Sciatic nerve (tissue), 2 donors: ENCODE data around the gene LRRC36. TPM values are rescaled to one million over a fixed set of nuclear protein-coding genes. Genes with fewer than 3 reads are reported as not detected.
A peak's percentile ranks its signal among the peaks of the same experiment; 100 is the strongest.

Experiments used
- ATAC-seq: fragments of 200-7000 bp; cut with Tn5 transposase; one replicate; pipeline ENCODE4 v1.9.1; 2020; ENCODE audit warnings: mild to moderate bottlenecking, moderate library complexity
- DNase-seq: peaks from one replicate; pipeline ENCODE4 v3.0.0-alpha.2; 2020; ENCODE audit warnings: low spot score
- intact Hi-C: fragments of 100-400 bp; cut with DNase I; formaldehyde crosslinking; loops from one replicate; pipeline ENCODE4 v1.14.2; 2022
- total RNA-seq: library from RNA; stranded (reverse); fragmentation: NEBNext Ultra II Directional; extraction: Animal tissue kit (Norgen Biotek cat#: 25700); gene quantifications from one replicate; pipeline ENCODE4 v1.2.1, GENCODE V29; 2021
- donor health status: DM: no; HTN: no; CAD: no.
- donor health status: DM: no; HTN: no; CAD: no.

Gene LRRC36
- total RNA-seq, 1 donor from 2014 or later = 1.5 TPM

- intact Hi-C loops = no loop called here
- peak; percentile 80 for DNase-seq
- peak; percentile 18 for ATAC-seq
Observed at GRCh38 chr16:67396159-67397035, 69.8 kb downstream of the LRRC36 start.

DNA sequence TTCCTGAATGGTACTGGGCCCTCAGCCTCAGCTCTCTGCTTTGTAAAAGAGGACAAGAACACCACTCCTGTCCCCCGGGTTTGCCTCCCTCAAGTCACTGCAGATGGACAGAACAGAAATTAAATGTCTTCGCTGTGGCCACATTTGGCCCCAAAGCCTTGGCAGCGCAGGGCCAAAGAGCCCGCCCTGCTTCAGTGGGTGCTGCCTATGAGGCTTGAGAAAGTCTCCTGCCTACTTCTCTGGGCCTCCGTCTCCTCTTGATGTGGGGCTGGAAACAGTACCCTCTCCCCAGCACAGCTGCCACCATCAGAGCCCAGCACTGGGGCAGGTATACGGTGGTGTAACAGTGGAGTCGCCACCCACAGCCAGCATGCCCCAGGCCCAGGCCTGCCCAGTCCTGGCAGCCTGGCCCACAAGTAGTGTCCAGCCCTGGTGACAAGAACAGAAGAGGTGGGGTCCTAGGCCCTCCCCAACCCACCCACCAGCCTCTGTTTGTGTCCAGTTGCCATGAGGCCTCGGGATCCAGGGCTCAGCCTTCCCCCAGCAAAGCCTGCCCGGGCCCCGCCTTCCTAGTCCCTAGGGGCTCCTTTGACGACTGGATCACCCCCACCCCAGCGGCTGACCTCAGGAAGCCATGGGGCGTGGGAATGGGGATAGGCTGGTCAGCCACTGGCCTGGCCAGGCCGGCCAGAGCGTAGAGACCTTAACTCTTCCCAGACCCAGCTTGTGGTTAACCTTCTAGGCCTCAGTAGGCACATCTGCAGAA, 70.6 kb downstream of the LRRC36 start:
- ATAC-seq = peak; percentile 14

GRCh38 chr16:67397812-67398545, 71.4 kb downstream of the LRRC36 start:
- intact Hi-C loops = no loop called here
- ATAC-seq (no peak), DNase-seq (no peak)

More for the DNA sequence above, 70.6 kb downstream of the LRRC36 start:
- intact Hi-C loops = no loop called here
- DNase-seq = no peak

- no peak for DNase-seq
- intact Hi-C loops = no loop called here
- no peak for ATAC-seq
Observed at GRCh38 chr16:67398546-67399217, 72.1 kb downstream of the LRRC36 start.

- peak; percentile 68 for ATAC-seq
- no peak for DNase-seq
- intact Hi-C loops = no loop called here
Observed at GRCh38 chr16:67399218-67399733, 72.7 kb downstream of the LRRC36 start.

GRCh38 chr16:67399749-67400704, 73.4 kb downstream of the LRRC36 start:
- peak; percentile 45 for DNase-seq
- no peak for ATAC-seq
- intact Hi-C loops = no loop called here

DNA sequence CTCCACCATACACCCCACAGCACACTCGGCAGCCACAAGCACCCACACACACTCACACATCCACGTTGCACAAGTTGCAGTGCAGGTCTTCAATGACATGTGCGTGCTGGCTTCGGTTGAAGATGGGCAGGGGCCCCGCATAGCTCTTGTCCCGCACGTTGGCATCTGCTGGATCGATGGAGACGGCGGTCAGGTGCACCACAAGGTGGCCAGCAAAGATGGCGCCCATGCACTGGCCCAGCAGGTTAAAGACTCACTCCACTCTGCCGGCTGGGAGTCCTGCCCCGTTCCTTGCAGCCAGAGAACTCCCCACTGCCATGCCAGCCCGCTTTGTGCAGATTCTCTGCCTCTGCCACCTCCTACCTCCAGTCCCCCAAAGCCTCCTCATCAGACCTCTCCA, 74.3 kb downstream of the LRRC36 start:
- intact Hi-C loops = no loop called here
- DNase-seq (no peak), ATAC-seq (no peak)

- ATAC-seq (no peak), DNase-seq (no peak)
- intact Hi-C loops = no loop called here
Observed at GRCh38 chr16:67403976-67404555, 77.5 kb downstream of the LRRC36 start.

DNA sequence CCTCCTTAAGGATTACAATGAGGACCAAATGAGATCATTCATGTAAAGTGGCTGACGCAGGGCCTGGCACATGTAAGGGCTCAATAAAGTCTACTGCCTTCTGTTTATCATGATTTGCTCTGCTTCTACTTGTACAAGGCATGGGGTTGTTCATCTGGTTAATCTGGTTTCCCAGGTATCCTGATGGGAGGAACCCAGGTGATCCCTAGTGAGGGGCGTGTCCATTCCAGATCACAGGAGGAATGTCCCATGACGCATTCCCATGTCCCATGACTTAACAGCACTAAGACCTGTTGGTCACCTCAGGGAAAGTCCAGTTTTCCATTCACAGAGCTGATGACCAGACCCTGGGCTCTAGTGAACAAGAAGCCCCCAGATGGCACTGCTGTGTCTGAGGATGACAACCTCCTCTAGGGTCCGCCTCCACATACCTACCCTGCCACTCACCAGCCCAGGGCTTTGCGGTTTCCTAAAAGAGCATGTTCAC, 78.2 kb downstream of the LRRC36 start:
- DNase-seq (no peak), ATAC-seq (no peak)
- intact Hi-C loops = no loop called here

DNA sequence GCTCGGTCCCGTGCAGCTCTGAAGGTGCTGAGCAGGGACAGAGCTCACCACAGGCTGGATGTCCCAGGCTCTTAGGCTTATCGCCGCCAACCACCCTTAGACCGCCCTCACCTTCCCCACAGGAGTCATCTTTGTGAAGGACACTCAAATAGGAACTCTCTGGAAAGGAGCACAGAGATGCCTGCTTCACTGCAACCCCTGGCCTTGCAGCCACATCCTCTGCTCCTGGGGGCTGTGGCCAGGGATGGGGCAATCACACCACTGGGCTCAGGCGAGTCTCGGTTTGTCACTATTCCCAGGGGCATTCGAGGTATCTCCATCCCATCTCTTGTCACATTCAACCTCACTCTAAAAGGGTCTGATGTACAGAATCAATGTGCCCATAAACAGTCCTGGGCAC, 78.7 kb downstream of the LRRC36 start:
- DNase-seq = no peak
- intact Hi-C loops = no loop called here
- ATAC-seq = no peak

- no peak for DNase-seq
- peak; percentile 89 for ATAC-seq
Observed at GRCh38 chr16:67406111-67406971, 79.7 kb downstream of the LRRC36 start.

GRCh38 chr16:67407176-67407787, 80.7 kb downstream of the LRRC36 start:
- peak; percentile 5 for ATAC-seq
- no peak for DNase-seq
- intact Hi-C loops = no loop called here

More at GRCh38 chr16:67406111-67406971, 79.7 kb downstream of the LRRC36 start:
- intact Hi-C loops = no loop called here

- DNase-seq = no peak
- intact Hi-C loops = no loop called here
Observed at GRCh38 chr16:67407788-67408452, 81.3 kb downstream of the LRRC36 start.

DNA sequence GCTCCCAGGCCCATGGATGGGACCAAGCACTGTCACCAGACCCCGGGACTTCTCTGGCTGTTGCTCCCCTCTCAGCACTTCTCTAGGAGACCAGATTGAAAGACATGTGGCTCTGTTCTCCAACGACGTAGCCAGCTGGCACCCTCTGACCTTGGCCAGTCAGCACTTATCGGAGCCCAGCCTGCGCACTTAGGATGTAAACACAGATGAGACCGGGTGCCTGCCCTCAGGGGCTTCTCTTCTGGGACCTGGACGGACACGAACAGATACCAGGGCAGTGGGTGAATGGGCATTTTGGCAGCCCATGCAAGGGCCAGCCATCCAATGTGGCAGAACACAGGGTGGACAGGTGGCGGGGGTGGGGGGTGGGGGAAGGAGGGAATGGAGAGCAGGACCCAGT, 83.0 kb downstream of the LRRC36 start:
- DNase-seq (no peak), ATAC-seq (no peak)
- intact Hi-C loops = no loop called here

More at GRCh38 chr16:67407788-67408452, 81.3 kb downstream of the LRRC36 start:
- ATAC-seq = no peak

- DNase-seq (no peak), ATAC-seq (no peak)
- intact Hi-C loops = no loop called here
Observed at GRCh38 chr16:67411339-67411738, 84.7 kb downstream of the LRRC36 start.
